Retinal pigment epithelial cell (primary cell): Measurements from ENCODE around the gene DSCAML1.

Experiments used
- DNase-seq: peaks from one replicate; pipeline ENCODE4 v3.0.0-alpha.2; 2010; ENCODE audit warnings: low read depth
- H3K4me3 ChIP-seq: 2 replicates; pipeline ENCODE4 v1.5.1; 2011; ENCODE audit warnings: mild to moderate bottlenecking, low read length, control low read depth, moderate library complexity
- CTCF ChIP-seq: conservative IDR thresholded peaks from 2 replicates; pipeline ENCODE4 v1.5.1; 2011; ENCODE audit warnings: low read depth, low read length, control low read depth, inconsistent platforms

DSCAML1 gene

GRCh38 chr11:117575856-117576255 is 221.2 kb downstream of the DSCAML1 start:
- no peak for TF ChIP-seq CTCF
- DNase-seq = no peak
- no peak overlapping the region for H3K4me3 ChIP-seq

DNA sequence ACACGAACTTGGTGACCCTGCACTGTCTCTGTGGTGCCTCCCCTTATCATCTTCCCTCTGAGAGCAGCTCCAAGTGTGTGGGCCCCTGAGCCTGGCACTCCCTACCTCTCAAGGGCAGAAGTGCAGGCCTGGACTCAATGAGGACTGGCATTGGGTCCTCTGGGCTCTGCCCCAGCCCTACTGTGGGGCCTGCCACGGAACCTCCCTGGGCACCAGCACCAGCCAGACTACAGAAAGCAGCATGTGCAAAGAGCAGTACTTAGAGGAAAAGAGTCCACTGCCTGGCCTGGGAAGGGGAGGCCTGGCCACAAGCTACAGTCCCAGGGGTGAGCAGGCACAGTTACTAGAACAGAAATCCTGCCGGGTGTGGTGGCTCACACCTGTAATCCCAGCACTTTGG is 222.5 kb downstream of the DSCAML1 start:
- no peak for DNase-seq
- TF ChIP-seq CTCF = no peak
- no peak overlapping the region for H3K4me3 ChIP-seq

DNA sequence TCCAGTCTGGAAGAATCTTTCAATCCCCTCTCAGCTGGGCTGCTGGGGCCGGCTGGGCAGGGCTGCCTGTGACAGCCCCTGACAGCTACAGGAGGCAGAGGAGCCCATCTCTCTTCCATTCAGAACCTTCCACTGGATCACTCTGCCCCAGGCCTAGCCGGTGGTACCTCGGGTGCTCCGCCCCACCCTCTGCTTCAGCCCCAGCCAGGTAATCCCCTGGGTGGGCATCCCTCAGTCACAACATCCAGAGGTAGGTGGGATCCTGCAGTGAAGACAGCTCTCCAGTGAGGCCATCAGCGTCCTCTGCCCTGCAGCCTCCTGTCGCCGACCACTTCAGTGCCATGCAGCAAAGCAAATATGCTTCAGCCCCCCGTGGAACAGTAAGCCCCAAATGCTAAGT is 223.7 kb downstream of the DSCAML1 start:
- no peak for TF ChIP-seq CTCF
- H3K4me3 ChIP-seq = no peak overlapping the region
- DNase-seq = no peak

GRCh38 chr11:117572671-117573070 is 224.3 kb downstream of the DSCAML1 start:
- DNase-seq = no peak
- TF ChIP-seq CTCF = no peak
- no peak overlapping the region for H3K4me3 ChIP-seq

- no peak for TF ChIP-seq CTCF
- no peak overlapping the region for H3K4me3 ChIP-seq
- DNase-seq = no peak
These were observed 224.9 kb downstream of the DSCAML1 start for GRCh38 chr11:117572129-117572528.

DNA sequence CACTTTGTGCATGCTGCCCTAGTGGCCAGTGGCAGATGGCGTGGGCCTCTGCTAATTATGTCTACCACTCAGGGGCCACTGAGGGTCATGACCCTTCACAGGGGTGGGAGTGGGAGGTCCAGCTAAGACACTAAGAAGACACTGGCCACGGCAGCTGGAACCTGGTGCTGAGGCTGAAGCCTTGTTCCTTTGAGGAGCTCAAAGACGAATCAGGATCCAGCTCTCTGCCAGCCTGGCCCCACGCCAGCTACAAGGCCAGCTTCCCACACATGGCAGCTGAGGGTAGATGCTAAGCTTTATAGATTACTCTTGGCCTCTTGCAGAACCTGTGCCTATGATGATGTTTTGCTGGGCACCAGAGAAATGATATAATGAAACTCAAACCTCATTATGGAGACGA is 226.3 kb downstream of the DSCAML1 start:
- DNase-seq = no peak
- TF ChIP-seq CTCF = no peak
- H3K4me3 ChIP-seq = no peak overlapping the region

GRCh38 chr11:117569911-117570310 is 227.1 kb downstream of the DSCAML1 start:
- no peak overlapping the region for H3K4me3 ChIP-seq
- DNase-seq = no peak
- no peak for TF ChIP-seq CTCF
